Testis (tissue), 3 donors: ENCODE results near the gene FGGY. TPM values are rescaled to one million over a fixed set of nuclear protein-coding genes. Genes with fewer than 3 reads are reported as not detected.

Source experiments
- DNase-seq: peaks from one replicate; pipeline ENCODE4 v3.0.0-alpha.2; 2019
- H3K27ac ChIP-seq, 2 donors: fragments of 200-600 bp; sonication (generic); one replicate each; pipeline ENCODE4 v1.5.1; 2019
- H3K27me3 ChIP-seq: fragments of 200-600 bp; sonication (generic); one replicate; pipeline ENCODE4 v1.5.1; 2019
- H3K36me3 ChIP-seq: fragments of 200-600 bp; sonication (generic); one replicate; pipeline ENCODE4 v1.5.1; 2017; ENCODE audit warnings: low read depth; ENCODE audit errors: missing control alignments
- H3K4me1 ChIP-seq: fragments of 200-600 bp; sonication (generic); one replicate; pipeline ENCODE4 v1.5.1; 2019
- H3K4me3 ChIP-seq, 2 donors: fragments of 200-600 bp; sonication (generic); one replicate each; pipeline ENCODE4 v1.5.1; 2017 to 2019
- H3K9me3 ChIP-seq: fragments of 200-600 bp; sonication (generic); one replicate; pipeline ENCODE4 v1.5.1; 2017
- CTCF ChIP-seq, 3 experiments: fragments of 450-650 bp in 2 of 3; fragments of 200-600 bp in 1 of 3; sonication (generic) in 1 of 3; IDR thresholded peaks; one replicate each; pipeline ENCODE4 v1.5.1; 2016 to 2019; ENCODE audit warnings: antibody characterized with exemption in 3 of 3, mild to moderate bottlenecking in 2 of 3, moderate library complexity in 1 of 3
- POLR2A ChIP-seq: fragments of 450-650 bp; IDR thresholded peaks from one replicate; pipeline ENCODE4 v1.6.1; 2017; ENCODE audit warnings: antibody characterized with exemption, mild to moderate bottlenecking, moderate library complexity
- WGBS, 2 donors: methylation state at CpG; one replicate each; pipeline ENCODE4 v1.1.5; 2018; 5-methylcytosine and 5-hydroxymethylcytosine counted together
- intact Hi-C: fragments of 100-400 bp; cut with DNase I; formaldehyde crosslinking; loops from one replicate; pipeline ENCODE4 v1.15.1; 2023; ENCODE audit warnings: low total_unique reads
- polyA plus RNA-seq: library from polyadenylated mRNA; stranded (reverse); fragments of 350-450 nt; fragmentation: Illumina TruSeq; extraction: RNeasy Lipid Tissue Mini Kit (QIAGEN cat#74804); gene quantifications from one replicate; pipeline ENCODE4 v1.2.3, GENCODE V29; 2014; ENCODE audit warnings: low read depth, low replicate concordance; ENCODE audit not compliant: insufficient read depth
- total RNA-seq, 2 donors: library from RNA; depleted of rRNA; stranded (reverse); fragments of >200 nt; gene quantifications; one replicate each; pipeline ENCODE4 v1.2.3, GENCODE V29; 2016

FGGY gene
- total and polyA plus RNA-seq, 3 donors from 2014 or later, result 14.6 to 32.8 (median 32.3) TPM

GRCh38 chr1:59379371-59379728 lies 82.5 kb downstream of the FGGY start:
- no peak for TF ChIP-seq POLR2A
- TF ChIP-seq CTCF (IDR thresholded peaks at IDR 0.05), result no peak
- intact Hi-C loops, result no loop called here
- Histone ChIP-seq H3K9me3 (no peaks in the 10 kb centered on the region), H3K27me3 (no peaks in the 10 kb centered on the region), H3K4me3 (no peak overlapping the region), H3K4me1 (no peaks in the 10 kb centered on the region), H3K36me3 (no peaks in the 10 kb centered on the region), H3K27ac (no peak overlapping the region)
- no peak for DNase-seq

- Histone ChIP-seq H3K27me3 (no peaks in the 10 kb centered on the region), H3K27ac (no peak overlapping the region), H3K4me1 (no peaks in the 10 kb centered on the region), H3K36me3 (no peaks in the 10 kb centered on the region), H3K9me3 (no peaks in the 10 kb centered on the region), H3K4me3 (no peak overlapping the region)
- intact Hi-C loops, result no loop called here
- no peak for TF ChIP-seq CTCF (IDR thresholded peaks at IDR 0.05)
- no peak for TF ChIP-seq POLR2A
- 72 to 85% methylated on average over 3 of the region's 3 CpGs for WGBS, 2 donors
- no peak for DNase-seq
Observed at GRCh38 chr1:59383963-59384362, 87.1 kb downstream of the FGGY start.

DNA sequence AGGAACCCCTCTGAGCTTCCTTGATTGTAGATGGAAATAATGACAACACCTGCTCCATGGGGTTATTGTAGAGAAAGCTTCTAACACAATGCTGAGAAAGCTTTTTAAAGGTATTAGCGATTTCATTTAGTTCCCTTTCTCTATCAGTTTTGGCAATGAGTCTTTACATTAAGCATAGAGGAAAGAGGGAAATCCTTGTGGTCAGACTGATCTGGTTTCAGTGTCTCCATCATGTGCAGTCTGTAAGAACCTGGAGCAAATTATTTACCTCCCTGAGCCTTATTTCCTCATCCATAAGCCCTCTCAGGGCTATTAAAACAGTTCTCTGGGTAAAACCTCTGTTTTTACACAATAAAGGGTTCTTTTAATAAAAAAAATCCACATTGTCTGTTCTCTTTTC lies 87.5 kb downstream of the FGGY start:
- Histone ChIP-seq H3K27ac (no peak overlapping the region), H3K4me1 (no peaks in the 10 kb centered on the region), H3K27me3 (no peaks in the 10 kb centered on the region), H3K4me3 (no peak overlapping the region), H3K9me3 (no peaks in the 10 kb centered on the region), H3K36me3 (no peaks in the 10 kb centered on the region)
- intact Hi-C loops, result no loop called here
- TF ChIP-seq POLR2A, result no peak
- TF ChIP-seq CTCF (IDR thresholded peaks at IDR 0.05), result no peak
- DNase-seq, result no peak
- 55 to 75% methylated on average over 1 of the region's 1 CpG for WGBS, 2 donors

DNA sequence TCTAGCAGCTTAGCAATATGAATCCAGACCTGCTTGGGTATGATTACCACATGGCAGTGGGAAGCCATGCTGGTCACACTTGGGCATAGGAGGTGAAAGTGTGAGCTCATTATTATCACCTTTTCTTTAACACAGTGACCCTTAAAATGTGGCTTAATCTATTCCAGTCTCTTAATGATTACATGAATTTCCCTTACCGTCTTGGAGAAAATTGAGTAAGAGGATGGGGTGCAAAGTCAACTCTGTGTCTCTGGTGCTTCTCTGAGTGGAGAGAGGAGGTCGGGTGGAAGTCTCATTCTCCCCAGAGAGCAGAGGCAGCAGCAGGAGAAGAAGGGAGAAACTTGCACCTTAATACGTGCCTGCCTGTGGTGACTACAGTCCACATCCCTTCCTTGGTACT lies 91.3 kb downstream of the FGGY start:
- WGBS, 2 donors, result 89 to 95% methylated on average over 3 of the region's 3 CpGs
- Histone ChIP-seq H3K36me3 (no peaks in the 10 kb centered on the region), H3K4me3 (no peak overlapping the region), H3K9me3 (no peaks in the 10 kb centered on the region), H3K27me3 (no peaks in the 10 kb centered on the region), H3K4me1 (peaks cover 9% of the 10 kb centered on the region), H3K27ac (no peak overlapping the region)
- no peak for DNase-seq
- no peak for TF ChIP-seq CTCF (IDR thresholded peaks at IDR 0.05)
- TF ChIP-seq POLR2A, result no peak
- intact Hi-C loops, result no loop called here

- H3K27ac ChIP-seq, result no peak overlapping the region
- TF ChIP-seq CTCF (IDR thresholded peaks at IDR 0.05) (no peak), POLR2A (no peak)
- no peak overlapping the region for H3K4me3 ChIP-seq
- intact Hi-C loops, result no loop called here
- H3K36me3 ChIP-seq, result no peaks in the 10 kb centered on the region
- no peaks in the 10 kb centered on the region for H3K9me3 ChIP-seq
- no peak for DNase-seq
- no peaks in the 10 kb centered on the region for H3K27me3 ChIP-seq
- peaks cover 22% of the 10 kb centered on the region for H3K4me1 ChIP-seq
Observed at GRCh38 chr1:59389847-59390246, 93.0 kb downstream of the FGGY start.
